ENCODE data around the gene LRIG1. TPM values are rescaled to one million over a fixed set of nuclear protein-coding genes. Genes with fewer than 3 reads are reported as not detected.

Gene LRIG1
- total and polyA plus RNA-seq, 10 of the 15 experiments (the other 5 are each of a cell fraction or from before 2014, with no cell fraction given): 0.84 to 16.4 (median 8.1) TPM

DNA sequence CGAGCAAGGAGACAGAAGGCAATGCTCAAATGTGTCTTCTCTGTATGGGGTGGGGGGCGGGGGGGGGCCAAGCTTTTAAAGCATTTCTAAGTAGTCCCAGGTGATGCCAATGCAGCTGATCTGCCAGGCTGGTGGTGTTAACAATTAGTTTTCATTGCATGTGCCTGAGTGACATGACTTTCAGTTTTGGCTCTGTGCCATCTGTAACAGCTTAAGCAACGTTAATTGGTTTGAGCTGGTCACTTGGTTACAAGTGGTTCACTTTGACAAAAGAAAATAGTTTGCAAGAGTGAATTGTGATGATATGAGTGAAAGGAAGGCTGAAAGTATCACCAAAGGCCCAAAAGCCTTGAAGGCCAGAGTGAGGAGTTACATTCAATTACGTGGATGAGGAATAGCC, 26.4 kb upstream of the LRIG1 start:
- Histone ChIP-seq H3K79me2 (ENCODE audit: control insufficient read depth, insufficient read depth, low read length) (no peaks in the 10 kb centered on the region), H3K36me3 (ENCODE audit: control insufficient read depth in 2 of 2, insufficient read depth in 2 of 2, low read length in 1 of 2) (no peaks in the 10 kb centered on the region), H3K4me2 (ENCODE audit: control insufficient read depth, insufficient read depth) (no peak overlapping the region), H3K4me1 (ENCODE audit: control insufficient read depth, insufficient read depth, low read length) (no peaks in the 10 kb centered on the region), H3K27me3 (replicated peaks in 1 of 2; ENCODE audit: control insufficient read depth in 2 of 2, insufficient read depth in 2 of 2, low read length in 1 of 2) (no peaks in the 10 kb centered on the region; a peak in 2 of 4 replicates), H4K20me1 (ENCODE audit: control insufficient read depth, insufficient read depth) (no peaks in the 10 kb centered on the region), H3K9ac (ENCODE audit: control insufficient read depth, insufficient read depth, low read length) (no peak overlapping the region), H3K27ac (ENCODE audit: control insufficient read depth, insufficient read depth) (no peak overlapping the region), H3K4me3 (no peak overlapping the region), H3K9me3 (replicated peaks; ENCODE audit: control insufficient read depth, insufficient read depth, low read length) (no peaks in the 10 kb centered on the region), H2AFZ (ENCODE audit: control insufficient read depth, low read depth, low read length) (no peak overlapping the region)
- ATAC-seq (no peak), DNase-seq (ENCODE audit: low read depth, low spot score) (no peak), FAIRE-seq (no peak)
- ChIA-PET CTCF (no interaction called here), RAD21 (ENCODE audit: unreplicated experiment) (no interaction called here), POLR2A (no interaction called here), SMC1A (ENCODE audit: uncharacterized antibody, unreplicated experiment) (interaction anchor here (0.6 kb wide), 1 partner anchor 208 kb away, joined by 3 read pairs; no protein-coding TSS in a partner anchor)
- no peak for TF ChIP-seq RELA (IDR thresholded peaks at IDR 0.05; ENCODE audit: borderline replicate concordance, partially characterized antibody)
- no peak for TF ChIP-seq LARP7 (IDR thresholded peaks at IDR 0.05)
- TF ChIP-seq SMARCA5 (IDR thresholded peaks at IDR 0.05): no peak
- no peak for TF ChIP-seq MTA3 (IDR thresholded peaks at IDR 0.05; ENCODE audit: borderline replicate concordance, low read length)
- TF ChIP-seq BRCA1 (IDR thresholded peaks at IDR 0.05; ENCODE audit: low read depth, low read length): no peak
- TF ChIP-seq, protein P1, sequence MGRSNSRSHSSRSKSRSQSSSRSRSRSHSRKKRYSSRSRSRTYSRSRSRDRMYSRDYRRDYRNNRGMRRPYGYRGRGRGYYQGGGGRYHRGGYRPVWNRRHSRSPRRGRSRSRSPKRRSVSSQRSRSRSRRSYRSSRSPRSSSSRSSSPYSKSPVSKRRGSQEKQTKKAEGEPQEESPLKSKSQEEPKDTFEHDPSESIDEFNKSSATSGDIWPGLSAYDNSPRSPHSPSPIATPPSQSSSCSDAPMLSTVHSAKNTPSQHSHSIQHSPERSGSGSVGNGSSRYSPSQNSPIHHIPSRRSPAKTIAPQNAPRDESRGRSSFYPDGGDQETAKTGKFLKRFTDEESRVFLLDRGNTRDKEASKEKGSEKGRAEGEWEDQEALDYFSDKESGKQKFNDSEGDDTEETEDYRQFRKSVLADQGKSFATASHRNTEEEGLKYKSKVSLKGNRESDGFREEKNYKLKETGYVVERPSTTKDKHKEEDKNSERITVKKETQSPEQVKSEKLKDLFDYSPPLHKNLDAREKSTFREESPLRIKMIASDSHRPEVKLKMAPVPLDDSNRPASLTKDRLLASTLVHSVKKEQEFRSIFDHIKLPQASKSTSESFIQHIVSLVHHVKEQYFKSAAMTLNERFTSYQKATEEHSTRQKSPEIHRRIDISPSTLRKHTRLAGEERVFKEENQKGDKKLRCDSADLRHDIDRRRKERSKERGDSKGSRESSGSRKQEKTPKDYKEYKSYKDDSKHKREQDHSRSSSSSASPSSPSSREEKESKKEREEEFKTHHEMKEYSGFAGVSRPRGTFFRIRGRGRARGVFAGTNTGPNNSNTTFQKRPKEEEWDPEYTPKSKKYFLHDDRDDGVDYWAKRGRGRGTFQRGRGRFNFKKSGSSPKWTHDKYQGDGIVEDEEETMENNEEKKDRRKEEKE (IDR thresholded peaks at IDR 0.05): no peak
- no peak for TF ChIP-seq SUZ12 (IDR thresholded peaks at IDR 0.05; ENCODE audit: unreplicated experiment)
- TF ChIP-seq, protein P2, sequence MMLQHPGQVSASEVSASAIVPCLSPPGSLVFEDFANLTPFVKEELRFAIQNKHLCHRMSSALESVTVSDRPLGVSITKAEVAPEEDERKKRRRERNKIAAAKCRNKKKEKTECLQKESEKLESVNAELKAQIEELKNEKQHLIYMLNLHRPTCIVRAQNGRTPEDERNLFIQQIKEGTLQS (IDR thresholded peaks at IDR 0.05; ENCODE audit: borderline replicate concordance, extremely low read depth, low read depth, low read length): no peak
- no peak for TF ChIP-seq SIX5 (IDR thresholded peaks at IDR 0.05; ENCODE audit: low read depth, low read length, severe bottlenecking)
- no peak for TF ChIP-seq CHD1 (IDR thresholded peaks at IDR 0.05; ENCODE audit: low read depth, low read length)
- TF ChIP-seq HDAC2 (IDR thresholded peaks at IDR 0.05): no peak
- TF ChIP-seq, protein P3, sequence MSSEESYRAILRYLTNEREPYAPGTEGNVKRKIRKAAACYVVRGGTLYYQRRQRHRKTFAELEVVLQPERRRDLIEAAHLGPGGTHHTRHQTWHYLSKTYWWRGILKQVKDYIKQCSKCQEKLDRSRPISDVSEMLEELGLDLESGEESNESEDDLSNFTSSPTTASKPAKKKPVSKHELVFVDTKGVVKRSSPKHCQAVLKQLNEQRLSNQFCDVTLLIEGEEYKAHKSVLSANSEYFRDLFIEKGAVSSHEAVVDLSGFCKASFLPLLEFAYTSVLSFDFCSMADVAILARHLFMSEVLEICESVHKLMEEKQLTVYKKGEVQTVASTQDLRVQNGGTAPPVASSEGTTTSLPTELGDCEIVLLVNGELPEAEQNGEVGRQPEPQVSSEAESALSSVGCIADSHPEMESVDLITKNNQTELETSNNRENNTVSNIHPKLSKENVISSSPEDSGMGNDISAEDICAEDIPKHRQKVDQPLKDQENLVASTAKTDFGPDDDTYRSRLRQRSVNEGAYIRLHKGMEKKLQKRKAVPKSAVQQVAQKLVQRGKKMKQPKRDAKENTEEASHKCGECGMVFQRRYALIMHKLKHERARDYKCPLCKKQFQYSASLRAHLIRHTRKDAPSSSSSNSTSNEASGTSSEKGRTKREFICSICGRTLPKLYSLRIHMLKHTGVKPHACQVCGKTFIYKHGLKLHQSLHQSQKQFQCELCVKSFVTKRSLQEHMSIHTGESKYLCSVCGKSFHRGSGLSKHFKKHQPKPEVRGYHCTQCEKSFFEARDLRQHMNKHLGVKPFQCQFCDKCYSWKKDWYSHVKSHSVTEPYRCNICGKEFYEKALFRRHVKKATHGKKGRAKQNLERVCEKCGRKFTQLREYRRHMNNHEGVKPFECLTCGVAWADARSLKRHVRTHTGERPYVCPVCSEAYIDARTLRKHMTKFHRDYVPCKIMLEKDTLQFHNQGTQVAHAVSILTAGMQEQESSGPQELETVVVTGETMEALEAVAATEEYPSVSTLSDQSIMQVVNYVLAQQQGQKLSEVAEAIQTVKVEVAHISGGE (CRISPR knock-in tag; IDR thresholded peaks at IDR 0.05): no peak
- no peak for TF ChIP-seq PML (IDR thresholded peaks at IDR 0.05; ENCODE audit: low read length)
- 23% methylated on average over 4 of the region's 4 CpGs for WGBS (ENCODE audit: insufficient coverage, insufficient replicate concordance, low lambda C conversion rate, missing lambda C conversion rate)
- in situ Hi-C loops (cut with MboI) (no loop called here), intact Hi-C loops (cut with micrococcal nuclease; ENCODE audit: unreplicated experiment) (no loop called here)
- BruUV-seq (replicated peaks): no TSS peak
